ENCODE results near the gene LIPC. TPM values are rescaled to one million over a fixed set of nuclear protein-coding genes. Genes with fewer than 3 reads are reported as not detected.

Gene LIPC
- total and polyA plus RNA-seq, 10 of the 15 experiments (the other 5 are each of a cell fraction or from before 2014, with no cell fraction given), result 0.06 to 0.31 (median 0.16) TPM; not detected in 1

DNA sequence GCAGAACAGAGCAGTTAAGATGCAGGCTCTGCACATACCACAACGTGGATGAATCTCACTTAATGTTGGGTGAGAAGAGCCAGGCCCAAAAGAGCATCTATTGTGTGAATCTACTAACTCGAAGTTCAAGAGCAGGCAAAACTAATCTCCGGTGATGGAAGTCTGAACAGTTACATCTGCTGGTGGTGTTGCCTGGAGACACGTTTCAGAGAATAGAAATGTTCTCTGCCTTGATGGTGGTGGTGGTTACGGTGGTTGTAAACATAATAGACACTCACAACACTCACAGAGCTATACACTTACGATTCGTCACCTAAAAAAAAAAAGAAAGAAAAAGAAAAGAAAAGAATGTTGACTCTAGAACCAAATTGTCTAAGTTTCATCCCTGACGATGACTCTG, 86.8 kb downstream of the LIPC start:
- FAIRE-seq (no peak), ATAC-seq (peak; percentile 32), DNase-seq (ENCODE audit: low read depth, low spot score) (no peak)
- H3K4me1 ChIP-seq (ENCODE audit: control insufficient read depth, insufficient read depth, low read length), result peaks cover 59% of the 10 kb centered on the region
- H3K9ac ChIP-seq (ENCODE audit: control insufficient read depth, insufficient read depth, low read length), result peak overlapping the region; percentile 47; the same call in 1 of the 2 replicates
- H3K36me3 ChIP-seq (ENCODE audit: control insufficient read depth in 2 of 2, insufficient read depth in 2 of 2, low read length in 1 of 2), result no peaks in the 10 kb centered on the region
- no peaks in the 10 kb centered on the region for H4K20me1 ChIP-seq (ENCODE audit: control insufficient read depth, insufficient read depth)
- H3K27ac ChIP-seq (ENCODE audit: control insufficient read depth, insufficient read depth), result peak overlapping the region; percentile 95
- POLR2A ChIA-PET, result no interaction called here
- peak overlapping the region; percentile 88 for H2AFZ ChIP-seq (ENCODE audit: control insufficient read depth, low read depth, low read length)
- no TSS peak for BruUV-seq (replicated peaks)
- 45% methylated on average over 7 of the region's 8 CpGs for WGBS (ENCODE audit: insufficient coverage, insufficient replicate concordance, low lambda C conversion rate, missing lambda C conversion rate)
- no peaks in the 10 kb centered on the region for H3K79me2 ChIP-seq (ENCODE audit: control insufficient read depth, insufficient read depth, low read length)
- in situ Hi-C loops (cut with MboI) (no loop called here), intact Hi-C loops (cut with micrococcal nuclease; ENCODE audit: unreplicated experiment) (loop anchor here (5.0 kb wide), 1 partner anchor 46 kb away; no protein-coding TSS in a partner anchor)
- H3K4me3 ChIP-seq, result no peak overlapping the region
- RAD21 ChIA-PET (ENCODE audit: unreplicated experiment), result no interaction called here
- SMC1A ChIA-PET (ENCODE audit: uncharacterized antibody, unreplicated experiment), result interaction anchor here (1.4 to 1.9 kb wide), 3 partner anchors 14 to 228 kb away, joined by 5 to 7 read pairs (median 5); no protein-coding TSS in a partner anchor
- CTCF ChIA-PET, result interaction anchor here (1.9 kb wide), 2 partner anchors 61 to 249 kb away, joined by 7 to 8 read pairs; no protein-coding TSS in a partner anchor
- peak overlapping the region; percentile 88 for H3K4me2 ChIP-seq (ENCODE audit: control insufficient read depth, insufficient read depth)
- TF ChIP-seq SP1 (IDR thresholded peaks at IDR 0.05; ENCODE audit: low read depth, low read length) (peak; percentile 1), HCFC1 (IDR thresholded peaks at IDR 0.05; ENCODE audit: low read length) (no peak)
- H3K27me3 ChIP-seq (replicated peaks in 1 of 2; ENCODE audit: control insufficient read depth in 2 of 2, insufficient read depth in 2 of 2, low read length in 1 of 2), result no peaks in the 10 kb centered on the region
- no peaks in the 10 kb centered on the region; the same call in none of the 3 replicates for H3K9me3 ChIP-seq (replicated peaks; ENCODE audit: control insufficient read depth, insufficient read depth, low read length)

- Histone ChIP-seq H3K27ac (ENCODE audit: control insufficient read depth, insufficient read depth) (no peak overlapping the region; the same call in 1 of the 2 replicates), H3K4me3 (no peak overlapping the region), H3K9ac (ENCODE audit: control insufficient read depth, insufficient read depth, low read length) (no peak overlapping the region), H3K4me1 (ENCODE audit: control insufficient read depth, insufficient read depth, low read length) (peaks cover 59% of the 10 kb centered on the region), H3K36me3 (ENCODE audit: control insufficient read depth in 2 of 2, insufficient read depth in 2 of 2, low read length in 1 of 2) (no peaks in the 10 kb centered on the region), H3K79me2 (ENCODE audit: control insufficient read depth, insufficient read depth, low read length) (no peaks in the 10 kb centered on the region), H3K27me3 (replicated peaks in 1 of 2; ENCODE audit: control insufficient read depth in 2 of 2, insufficient read depth in 2 of 2, low read length in 1 of 2) (no peaks in the 10 kb centered on the region), H2AFZ (ENCODE audit: control insufficient read depth, low read depth, low read length) (no peak overlapping the region; the same call in 1 of the 2 replicates), H4K20me1 (ENCODE audit: control insufficient read depth, insufficient read depth) (no peaks in the 10 kb centered on the region), H3K9me3 (replicated peaks; ENCODE audit: control insufficient read depth, insufficient read depth, low read length) (no peaks in the 10 kb centered on the region; the same call in none of the 3 replicates), H3K4me2 (ENCODE audit: control insufficient read depth, insufficient read depth) (no peak overlapping the region)
- no peak for FAIRE-seq
- ChIA-PET POLR2A (interaction anchor here (0.6 kb wide), 1 partner anchor 947 kb away, joined by 3 read pairs; no protein-coding TSS in a partner anchor), CTCF (interaction anchor here (0.6 kb wide), 1 partner anchor 23 kb away, joined by 3 read pairs; no protein-coding TSS in a partner anchor), SMC1A (ENCODE audit: uncharacterized antibody, unreplicated experiment) (interaction anchor here (1.2 to 1.6 kb wide), 3 partner anchors 15 to 37 kb away, joined by 4 to 5 read pairs (median 4); no protein-coding TSS in a partner anchor), RAD21 (ENCODE audit: unreplicated experiment) (no interaction called here)
- intact Hi-C loops (cut with micrococcal nuclease; ENCODE audit: unreplicated experiment) (loop anchor here (5.0 kb wide), 1 partner anchor 47 kb away; no protein-coding TSS in a partner anchor), in situ Hi-C loops (cut with MboI) (no loop called here)
- 79% methylated on average over 5 of the region's 5 CpGs for WGBS (ENCODE audit: insufficient coverage, insufficient replicate concordance, low lambda C conversion rate, missing lambda C conversion rate)
- ATAC-seq, result no peak
- DNase-seq (ENCODE audit: low read depth, low spot score), result no peak
- no peak for TF ChIP-seq TCF12 (IDR thresholded peaks at IDR 0.05; ENCODE audit: low read depth, low read length)
- no peak for TF ChIP-seq ZBED1 (IDR thresholded peaks at IDR 0.05; ENCODE audit: borderline replicate concordance)
- no TSS peak for BruUV-seq (replicated peaks)
These were observed 87.7 kb downstream of the LIPC start for GRCh38 chr15:58519516-58519915.

All from GM12878 (cell line).